ENCODE data around the gene STIP1. TPM values are rescaled to one million over a fixed set of nuclear protein-coding genes. Genes with fewer than 3 reads are reported as not detected.

STIP1 gene
- total and polyA plus RNA-seq, 9 of the 15 experiments (the other 6 are each of a cell fraction or from before 2014, with no cell fraction given): 58.1 to 465 (median 346) TPM

DNA sequence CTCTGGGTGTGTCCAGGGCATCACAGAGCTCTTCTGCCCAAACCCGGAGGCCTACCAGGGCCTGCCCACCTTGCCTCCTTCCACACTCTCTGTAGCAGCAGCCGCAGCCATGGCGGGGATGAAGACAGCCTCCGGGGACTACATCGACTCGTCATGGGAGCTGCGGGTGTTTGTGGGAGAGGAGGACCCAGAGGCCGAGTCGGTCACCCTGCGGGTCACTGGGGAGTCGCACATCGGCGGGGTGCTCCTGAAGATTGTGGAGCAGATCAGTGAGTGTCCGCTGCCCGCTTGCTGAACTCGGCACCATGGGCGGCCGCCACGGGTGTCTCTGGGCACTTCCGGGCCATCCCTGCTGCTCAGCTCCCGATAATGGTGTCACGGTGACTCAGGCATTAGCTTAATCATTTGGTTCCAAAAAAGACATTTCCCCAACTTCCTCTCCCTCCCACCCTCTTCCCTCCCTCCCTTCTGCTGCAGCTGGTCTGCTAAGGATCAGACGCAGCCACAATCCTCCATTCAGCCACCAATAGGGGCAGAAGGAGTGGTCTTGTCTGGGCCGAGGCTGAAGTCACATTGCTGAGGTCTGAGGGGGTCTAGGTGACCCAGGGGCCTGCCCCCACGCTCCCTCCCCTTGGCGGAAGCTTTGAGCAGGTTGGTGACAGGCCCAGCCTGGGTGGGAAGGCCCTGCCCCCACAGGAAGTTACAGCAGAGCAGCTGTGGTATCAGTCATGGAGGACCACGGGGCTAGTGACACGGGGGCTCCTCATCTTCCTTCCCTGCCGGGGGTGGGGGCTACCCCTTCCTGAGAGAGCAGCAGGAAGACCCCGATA is 21.5 kb downstream of the STIP1 start (continued):
- TF ChIP-seq HNRNPL (IDR thresholded peaks at IDR 0.05; ENCODE audit: low read depth, low read length) (peak; percentile 50), ZNF174 (CRISPR knock-in tag; IDR thresholded peaks at IDR 0.05) (no peak), RFX1 (IDR thresholded peaks at IDR 0.05) (no peak), TAF7 (tag; IDR thresholded peaks at IDR 0.05) (peak; percentile 83), NFRKB (IDR thresholded peaks at IDR 0.05; ENCODE audit: low read depth) (peak; percentile 93; the same call in 1 of the 2 replicates), ZSCAN29 (IDR thresholded peaks at IDR 0.05) (no peak), DACH1 (IDR thresholded peaks at IDR 0.05; ENCODE audit: partially characterized antibody) (peak; percentile 90), MYBL2 (IDR thresholded peaks at IDR 0.05; ENCODE audit: low read depth) (no peak), MYBL2 (CRISPR knock-in tag; IDR thresholded peaks at IDR 0.05; ENCODE audit: borderline replicate concordance) (no peak), ILK (tag; IDR thresholded peaks at IDR 0.05; ENCODE audit: borderline replicate concordance, low read depth) (no peak), GTF2B (IDR thresholded peaks at IDR 0.05; ENCODE audit: extremely low read depth, insufficient read length) (no peak), ZNF263 (CRISPR knock-in tag; IDR thresholded peaks at IDR 0.05; ENCODE audit: borderline replicate concordance) (peak; percentile 48), SP1 (CRISPR knock-in tag; IDR thresholded peaks at IDR 0.05) (peak; percentile 44; the same call in 1 of the 2 replicates)
- TF ChIP-seq, protein P1, sequence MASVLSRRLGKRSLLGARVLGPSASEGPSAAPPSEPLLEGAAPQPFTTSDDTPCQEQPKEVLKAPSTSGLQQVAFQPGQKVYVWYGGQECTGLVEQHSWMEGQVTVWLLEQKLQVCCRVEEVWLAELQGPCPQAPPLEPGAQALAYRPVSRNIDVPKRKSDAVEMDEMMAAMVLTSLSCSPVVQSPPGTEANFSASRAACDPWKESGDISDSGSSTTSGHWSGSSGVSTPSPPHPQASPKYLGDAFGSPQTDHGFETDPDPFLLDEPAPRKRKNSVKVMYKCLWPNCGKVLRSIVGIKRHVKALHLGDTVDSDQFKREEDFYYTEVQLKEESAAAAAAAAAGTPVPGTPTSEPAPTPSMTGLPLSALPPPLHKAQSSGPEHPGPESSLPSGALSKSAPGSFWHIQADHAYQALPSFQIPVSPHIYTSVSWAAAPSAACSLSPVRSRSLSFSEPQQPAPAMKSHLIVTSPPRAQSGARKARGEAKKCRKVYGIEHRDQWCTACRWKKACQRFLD (CRISPR knock-in tag; IDR thresholded peaks at IDR 0.05): peak; percentile 88
- TF ChIP-seq, protein P2, sequence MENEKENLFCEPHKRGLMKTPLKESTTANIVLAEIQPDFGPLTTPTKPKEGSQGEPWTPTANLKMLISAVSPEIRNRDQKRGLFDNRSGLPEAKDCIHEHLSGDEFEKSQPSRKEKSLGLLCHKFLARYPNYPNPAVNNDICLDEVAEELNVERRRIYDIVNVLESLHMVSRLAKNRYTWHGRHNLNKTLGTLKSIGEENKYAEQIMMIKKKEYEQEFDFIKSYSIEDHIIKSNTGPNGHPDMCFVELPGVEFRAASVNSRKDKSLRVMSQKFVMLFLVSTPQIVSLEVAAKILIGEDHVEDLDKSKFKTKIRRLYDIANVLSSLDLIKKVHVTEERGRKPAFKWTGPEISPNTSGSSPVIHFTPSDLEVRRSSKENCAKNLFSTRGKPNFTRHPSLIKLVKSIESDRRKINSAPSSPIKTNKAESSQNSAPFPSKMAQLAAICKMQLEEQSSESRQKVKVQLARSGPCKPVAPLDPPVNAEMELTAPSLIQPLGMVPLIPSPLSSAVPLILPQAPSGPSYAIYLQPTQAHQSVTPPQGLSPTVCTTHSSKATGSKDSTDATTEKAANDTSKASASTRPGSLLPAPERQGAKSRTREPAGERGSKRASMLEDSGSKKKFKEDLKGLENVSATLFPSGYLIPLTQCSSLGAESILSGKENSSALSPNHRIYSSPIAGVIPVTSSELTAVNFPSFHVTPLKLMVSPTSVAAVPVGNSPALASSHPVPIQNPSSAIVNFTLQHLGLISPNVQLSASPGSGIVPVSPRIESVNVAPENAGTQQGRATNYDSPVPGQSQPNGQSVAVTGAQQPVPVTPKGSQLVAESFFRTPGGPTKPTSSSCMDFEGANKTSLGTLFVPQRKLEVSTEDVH (IDR thresholded peaks at IDR 0.05; ENCODE audit: low read depth, partially characterized antibody): no peak
- TF ChIP-seq, protein P3, sequence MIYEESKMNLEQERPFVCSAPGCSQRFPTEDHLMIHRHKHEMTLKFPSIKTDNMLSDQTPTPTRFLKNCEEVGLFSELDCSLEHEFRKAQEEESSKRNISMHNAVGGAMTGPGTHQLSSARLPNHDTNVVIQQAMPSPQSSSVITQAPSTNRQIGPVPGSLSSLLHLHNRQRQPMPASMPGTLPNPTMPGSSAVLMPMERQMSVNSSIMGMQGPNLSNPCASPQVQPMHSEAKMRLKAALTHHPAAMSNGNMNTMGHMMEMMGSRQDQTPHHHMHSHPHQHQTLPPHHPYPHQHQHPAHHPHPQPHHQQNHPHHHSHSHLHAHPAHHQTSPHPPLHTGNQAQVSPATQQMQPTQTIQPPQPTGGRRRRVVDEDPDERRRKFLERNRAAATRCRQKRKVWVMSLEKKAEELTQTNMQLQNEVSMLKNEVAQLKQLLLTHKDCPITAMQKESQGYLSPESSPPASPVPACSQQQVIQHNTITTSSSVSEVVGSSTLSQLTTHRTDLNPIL (CRISPR knock-in tag; IDR thresholded peaks at IDR 0.05): 0 out of 2 replicates have a peak, but pooled peaks have one; percentile 42
